Caco-2 (cell line): Measurements from ENCODE around the gene RPL37A. TPM values are rescaled to one million over a fixed set of nuclear protein-coding genes. Genes with fewer than 3 reads are reported as not detected.

Experiments
- BruUV-seq: library from RNA; stranded (reverse); fragments of 400-500 nt; replicated peaks from 2 replicates; lab custom pipeline; 2021; lab: Mats Ljungman, UMichigan
- CTCF ChIA-PET: fragments of 300-600 bp; sonication (Branson Sonifier 250); formaldehyde crosslinking; loops from one replicate; lab custom pipeline; 2022; ENCODE audit warnings: antibody characterized with exemption; lab: Charles Lee
- POLR2A ChIA-PET: fragments of 300-600 bp; sonication (Branson Sonifier 250); formaldehyde crosslinking; loops from one replicate; lab custom pipeline; 2022; ENCODE audit warnings: antibody characterized with exemption; lab: Charles Lee
- DNase-seq, 2 experiments: peaks; one replicate each; pipeline versions ENCODE4 v3.0.0 to v3.0.0-alpha.2; 2020 to 2022
- H3K27me3 ChIP-seq: replicated peaks from 2 replicates; pipeline ENCODE4 v1.6.0; 2011; ENCODE audit warnings: low read length; ENCODE audit not compliant: control insufficient read depth, insufficient read depth
- H3K36me3 ChIP-seq: 2 replicates; pipeline ENCODE4 v1.5.1; 2011; ENCODE audit warnings: low read length; ENCODE audit not compliant: control insufficient read depth, insufficient read depth
- H3K4me1 ChIP-seq: fragments of 250-450 bp; sonication (Bioruptor Pico); 2 replicates; pipeline ENCODE4 v1.5.1; 2020; ENCODE audit warnings: mild to moderate bottlenecking
- H3K4me3 ChIP-seq: 2 replicates; pipeline ENCODE4 v1.5.1; 2011; ENCODE audit warnings: low read depth, mild to moderate bottlenecking, control low read depth, low read length
- H3K9me3 ChIP-seq: fragments of 250-450 bp; sonication (Bioruptor Pico); 2 replicates; pipeline ENCODE4 v1.5.1; 2020; ENCODE audit warnings: mild to moderate bottlenecking, moderate library complexity
- H3K27ac Mint-ChIP-seq: one replicate; pipeline ENCODE4 v1.8.0; 2022; ENCODE audit warnings: mixed read lengths; ENCODE audit not compliant: unreplicated experiment
- H3K27me3 Mint-ChIP-seq: one replicate; pipeline ENCODE4 v1.8.0; 2022; ENCODE audit warnings: mixed read lengths; ENCODE audit not compliant: insufficient read depth, unreplicated experiment
- H3K36me3 Mint-ChIP-seq: one replicate; pipeline ENCODE4 v1.8.0; 2022; ENCODE audit warnings: mild to moderate bottlenecking, mixed read lengths; ENCODE audit not compliant: insufficient read depth, unreplicated experiment
- H3K4me1 Mint-ChIP-seq: one replicate; pipeline ENCODE4 v1.8.0; 2022; ENCODE audit warnings: low read depth, mixed read lengths; ENCODE audit not compliant: unreplicated experiment
- H3K4me3 Mint-ChIP-seq: one replicate; pipeline ENCODE4 v1.8.0; 2022; ENCODE audit warnings: mild to moderate bottlenecking, moderate library complexity, mixed read lengths; ENCODE audit not compliant: unreplicated experiment
- H3K9me3 Mint-ChIP-seq: one replicate; pipeline ENCODE4 v1.8.0; 2022; ENCODE audit warnings: mixed read lengths; ENCODE audit not compliant: unreplicated experiment
- intact Hi-C: fragments of 100-400 bp; cut with micrococcal nuclease; formaldehyde crosslinking; loops from one replicate; pipeline ENCODE4 v1.10.0; 2022; ENCODE audit not compliant: unreplicated experiment
- total RNA-seq: library from RNA; stranded (reverse); gene quantifications from 2 replicates; pipeline ENCODE4 v1.2.3, GENCODE V29; 2022
- TF ChIP-seq, protein P1 (sequence below), 2 experiments: fragments of 200-600 bp in 1 of 2; IDR thresholded peaks; 1 replicate in 1 of 2; 2 replicates in 1 of 2; pipeline versions ENCODE4 v1.5.1 to v1.8.0; 2011 to 2022; ENCODE audit warnings: antibody characterized with exemption in 1 of 2, control low read depth in 1 of 2, inconsistent platforms in 1 of 2, low read depth in 1 of 2, low read length in 1 of 2, mild to moderate bottlenecking in 1 of 2, moderate library complexity in 1 of 2; ENCODE audit not compliant: insufficient read depth in 1 of 2, severe bottlenecking in 1 of 2, unreplicated experiment in 1 of 2

The RPL37A gene
- total RNA-seq, 1 experiment from 2014 or later: 2,873 TPM

DNA sequence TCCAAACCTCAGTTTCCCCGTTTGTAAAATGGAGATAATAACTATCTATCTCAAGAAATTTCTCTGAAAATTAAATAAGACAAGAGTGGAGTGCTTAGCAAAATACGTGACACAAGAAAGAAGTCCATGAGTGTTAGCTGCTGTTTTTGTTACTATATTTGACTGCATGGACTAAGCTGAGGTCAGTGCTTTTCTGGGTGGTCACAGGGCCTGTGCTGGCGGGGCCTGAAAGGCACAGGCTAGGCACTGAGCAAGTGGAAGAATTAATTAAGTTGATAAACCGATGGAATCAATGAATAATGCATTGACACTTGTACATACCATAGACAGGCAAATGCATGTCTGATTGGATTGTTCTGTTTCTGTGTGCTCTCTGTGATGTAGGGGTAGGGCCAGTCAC lies 27.3 kb downstream of the RPL37A start:
- Mint-ChIP-seq H3K4me3 (no peak overlapping the region), H3K27ac (no peak overlapping the region), H3K4me1 (no peaks in the 10 kb centered on the region), H3K9me3 (no peaks in the 10 kb centered on the region), H3K27me3 (no peaks in the 10 kb centered on the region), H3K36me3 (no peaks in the 10 kb centered on the region)
- ChIA-PET CTCF (interaction anchor here (1.9 kb wide), 1 partner anchor 141 kb away, joined by 5 read pairs; no protein-coding TSS in a partner anchor), POLR2A (no interaction called here)
- no peaks in the 10 kb centered on the region for H3K9me3 ChIP-seq
- H3K36me3 ChIP-seq: no peaks in the 10 kb centered on the region
- H3K27me3 ChIP-seq: no peaks in the 10 kb centered on the region
- H3K4me3 ChIP-seq: no peak overlapping the region
- intact Hi-C loops: no loop called here
- no peaks in the 10 kb centered on the region for H3K4me1 ChIP-seq
- DNase-seq: no peak
- TF ChIP-seq, protein P1, sequence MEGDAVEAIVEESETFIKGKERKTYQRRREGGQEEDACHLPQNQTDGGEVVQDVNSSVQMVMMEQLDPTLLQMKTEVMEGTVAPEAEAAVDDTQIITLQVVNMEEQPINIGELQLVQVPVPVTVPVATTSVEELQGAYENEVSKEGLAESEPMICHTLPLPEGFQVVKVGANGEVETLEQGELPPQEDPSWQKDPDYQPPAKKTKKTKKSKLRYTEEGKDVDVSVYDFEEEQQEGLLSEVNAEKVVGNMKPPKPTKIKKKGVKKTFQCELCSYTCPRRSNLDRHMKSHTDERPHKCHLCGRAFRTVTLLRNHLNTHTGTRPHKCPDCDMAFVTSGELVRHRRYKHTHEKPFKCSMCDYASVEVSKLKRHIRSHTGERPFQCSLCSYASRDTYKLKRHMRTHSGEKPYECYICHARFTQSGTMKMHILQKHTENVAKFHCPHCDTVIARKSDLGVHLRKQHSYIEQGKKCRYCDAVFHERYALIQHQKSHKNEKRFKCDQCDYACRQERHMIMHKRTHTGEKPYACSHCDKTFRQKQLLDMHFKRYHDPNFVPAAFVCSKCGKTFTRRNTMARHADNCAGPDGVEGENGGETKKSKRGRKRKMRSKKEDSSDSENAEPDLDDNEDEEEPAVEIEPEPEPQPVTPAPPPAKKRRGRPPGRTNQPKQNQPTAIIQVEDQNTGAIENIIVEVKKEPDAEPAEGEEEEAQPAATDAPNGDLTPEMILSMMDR (IDR thresholded peaks at IDR 0.05; ENCODE audit: insufficient read depth in 1 of 2, low read depth in 1 of 2, low read length in 1 of 2, severe bottlenecking in 1 of 2, unreplicated experiment in 1 of 2): no peak
- no TSS peak for BruUV-seq

DNA sequence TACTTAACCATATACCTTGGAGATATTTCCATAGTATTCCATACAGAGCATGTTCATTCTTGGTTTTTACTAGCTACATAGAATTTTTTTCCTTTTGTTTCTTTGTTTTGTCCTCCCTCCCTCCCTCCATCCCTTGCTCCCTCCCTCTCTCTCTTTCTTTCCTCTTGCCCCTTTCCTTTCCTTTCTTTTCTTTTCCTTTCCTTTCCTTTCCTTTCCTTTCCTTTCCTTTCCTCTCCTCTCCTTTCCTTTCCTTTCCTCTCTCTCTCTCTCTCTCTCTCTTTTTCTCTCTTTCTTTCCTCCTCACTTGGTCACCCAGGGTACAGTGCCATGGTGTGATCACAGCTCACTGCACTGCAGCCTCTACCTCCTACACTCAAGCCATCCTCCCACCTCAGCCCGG lies 28.3 kb downstream of the RPL37A start:
- ChIA-PET CTCF (interaction anchor here (1.9 kb wide), 1 partner anchor 140 kb away, joined by 5 read pairs; no protein-coding TSS in a partner anchor), POLR2A (no interaction called here)
- Mint-ChIP-seq H3K9me3 (no peaks in the 10 kb centered on the region), H3K4me3 (no peak overlapping the region), H3K4me1 (no peaks in the 10 kb centered on the region), H3K36me3 (no peaks in the 10 kb centered on the region), H3K27me3 (no peaks in the 10 kb centered on the region), H3K27ac (no peak overlapping the region)
- TF ChIP-seq, protein P1 (IDR thresholded peaks at IDR 0.05; ENCODE audit: insufficient read depth in 1 of 2, low read depth in 1 of 2, low read length in 1 of 2, severe bottlenecking in 1 of 2, unreplicated experiment in 1 of 2): no peak
- Histone ChIP-seq H3K4me1 (no peaks in the 10 kb centered on the region), H3K9me3 (no peaks in the 10 kb centered on the region), H3K36me3 (no peaks in the 10 kb centered on the region), H3K4me3 (no peak overlapping the region), H3K27me3 (no peaks in the 10 kb centered on the region)
- BruUV-seq: no TSS peak
- intact Hi-C loops: no loop called here
- DNase-seq: no peak

DNA sequence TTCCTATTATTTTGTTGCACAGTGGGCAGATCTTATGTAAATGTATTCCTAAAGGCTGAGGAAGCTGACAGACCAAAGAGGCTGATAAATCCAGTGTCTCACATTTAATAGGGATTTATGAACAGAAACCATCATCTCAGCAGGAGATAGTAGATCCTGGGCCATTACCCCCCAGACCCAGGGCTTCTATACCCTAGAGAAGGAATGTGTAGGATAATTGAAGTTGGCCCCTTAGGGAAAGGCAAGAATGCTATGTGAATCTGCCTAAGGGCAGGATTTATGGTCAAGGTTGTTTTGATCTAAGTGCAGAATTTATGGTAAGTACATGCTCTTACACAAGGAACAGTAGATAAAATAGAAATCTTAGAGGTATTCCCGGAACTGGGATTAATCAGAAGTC lies 29.0 kb downstream of the RPL37A start:
- Histone ChIP-seq H3K9me3 (no peaks in the 10 kb centered on the region), H3K4me1 (no peaks in the 10 kb centered on the region), H3K36me3 (no peaks in the 10 kb centered on the region), H3K4me3 (no peak overlapping the region), H3K27me3 (no peaks in the 10 kb centered on the region)
- TF ChIP-seq, protein P1 (IDR thresholded peaks at IDR 0.05; ENCODE audit: insufficient read depth in 1 of 2, low read depth in 1 of 2, low read length in 1 of 2, severe bottlenecking in 1 of 2, unreplicated experiment in 1 of 2): no peak
- H3K36me3 Mint-ChIP-seq: no peaks in the 10 kb centered on the region
- no peak overlapping the region for H3K27ac Mint-ChIP-seq
- H3K4me1 Mint-ChIP-seq: peaks cover 3% of the 10 kb centered on the region
- no peaks in the 10 kb centered on the region for H3K9me3 Mint-ChIP-seq
- ChIA-PET POLR2A (no interaction called here), CTCF (no interaction called here)
- no peaks in the 10 kb centered on the region for H3K27me3 Mint-ChIP-seq
- DNase-seq: no peak
- H3K4me3 Mint-ChIP-seq: no peak overlapping the region
- intact Hi-C loops: no loop called here
- BruUV-seq: no TSS peak
